Activated T-cell treated with anti-CD3 and anti-CD28 coated beads, Interleukin-2, amount 50 U/mL, for 1 hour (primary cell): ENCODE data around the gene SORCS3.

Experiments
- DNase-seq: peaks from one replicate; pipeline ENCODE4 v3.0.0-alpha.2; 2020

Gene SORCS3

DNA sequence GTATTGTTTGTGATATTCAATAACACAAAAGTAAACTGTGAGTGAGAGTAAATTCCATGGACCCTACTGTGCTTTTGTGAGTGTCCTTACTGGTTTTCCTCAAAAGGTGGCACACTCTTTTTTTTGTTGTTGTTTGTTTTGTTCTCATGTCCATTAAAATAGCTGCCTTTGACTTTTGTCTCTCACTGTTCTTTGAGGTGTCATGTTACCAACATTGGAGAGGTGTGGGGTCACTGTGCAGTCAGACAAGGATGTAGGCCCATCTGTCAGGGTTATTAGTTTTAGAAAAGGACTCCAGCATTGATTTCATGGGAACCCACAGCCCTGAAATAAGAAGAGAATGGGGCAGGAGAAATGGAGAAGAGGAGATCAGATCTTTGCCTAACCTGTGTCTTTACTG lies 383.1 kb downstream of the SORCS3 start:
- DNase-seq, result no peak

DNA sequence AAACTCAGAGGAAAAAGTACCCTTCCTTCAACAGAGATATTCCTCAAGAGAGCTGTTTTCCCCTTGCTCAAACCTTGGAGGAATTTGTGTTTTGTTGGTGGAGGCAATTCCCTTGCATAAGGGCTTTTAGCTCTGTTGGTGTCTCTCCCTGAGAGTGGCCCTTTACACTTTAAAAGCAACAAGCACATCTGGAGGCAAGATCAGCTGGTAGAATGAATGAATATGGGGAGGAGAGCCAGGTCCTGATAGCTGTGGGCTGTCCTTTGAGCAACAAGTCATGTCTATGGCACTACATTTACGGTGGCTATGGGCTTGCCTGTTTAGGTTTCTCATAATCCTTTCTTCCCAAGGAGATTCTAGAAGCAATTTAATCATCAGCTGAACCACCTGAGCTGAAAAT lies 384.0 kb downstream of the SORCS3 start:
- no peak for DNase-seq

DNA sequence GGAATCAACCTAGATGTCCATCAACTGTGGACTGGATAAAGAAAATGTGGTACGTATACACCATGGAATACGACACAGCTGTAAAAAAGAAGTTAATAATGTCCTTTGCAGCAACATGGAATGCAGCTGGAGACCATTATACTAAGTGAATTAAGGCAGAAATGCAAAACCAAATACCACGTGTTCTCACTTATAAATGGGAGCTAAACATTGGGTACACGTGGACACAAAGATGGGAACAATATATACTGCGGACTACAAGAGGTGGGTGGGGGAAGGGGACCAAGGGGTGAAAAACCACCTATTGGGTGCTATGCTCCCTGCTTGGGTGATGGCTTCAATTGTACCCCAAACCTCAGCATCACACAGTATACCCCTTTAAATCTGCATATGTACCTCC lies 385.5 kb downstream of the SORCS3 start:
- DNase-seq, result no peak

GRCh38 chr10:105029286-105029685 lies 388.2 kb downstream of the SORCS3 start:
- DNase-seq, result no peak

DNA sequence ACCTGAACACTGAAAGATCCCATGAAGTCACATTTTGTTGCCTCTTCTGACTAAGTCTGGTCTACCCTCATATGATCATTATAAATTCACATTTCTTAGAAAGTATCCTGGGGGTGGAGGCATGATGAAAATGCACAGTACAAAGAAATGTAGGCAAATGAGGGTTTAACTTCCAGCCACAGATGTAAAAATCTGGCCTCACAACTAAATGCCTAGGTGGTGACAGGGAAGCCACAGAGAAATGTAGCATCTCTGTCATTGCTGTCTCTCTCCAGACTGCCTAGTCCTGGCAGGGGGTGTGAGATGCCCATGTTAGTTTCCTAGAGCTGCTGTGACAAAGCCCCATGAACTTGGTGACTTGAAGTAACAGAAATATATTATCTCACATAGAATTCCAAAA lies 395.9 kb downstream of the SORCS3 start:
- no peak for DNase-seq

- no peak for DNase-seq
These were observed 400.9 kb downstream of the SORCS3 start for GRCh38 chr10:105041956-105042355.

DNA sequence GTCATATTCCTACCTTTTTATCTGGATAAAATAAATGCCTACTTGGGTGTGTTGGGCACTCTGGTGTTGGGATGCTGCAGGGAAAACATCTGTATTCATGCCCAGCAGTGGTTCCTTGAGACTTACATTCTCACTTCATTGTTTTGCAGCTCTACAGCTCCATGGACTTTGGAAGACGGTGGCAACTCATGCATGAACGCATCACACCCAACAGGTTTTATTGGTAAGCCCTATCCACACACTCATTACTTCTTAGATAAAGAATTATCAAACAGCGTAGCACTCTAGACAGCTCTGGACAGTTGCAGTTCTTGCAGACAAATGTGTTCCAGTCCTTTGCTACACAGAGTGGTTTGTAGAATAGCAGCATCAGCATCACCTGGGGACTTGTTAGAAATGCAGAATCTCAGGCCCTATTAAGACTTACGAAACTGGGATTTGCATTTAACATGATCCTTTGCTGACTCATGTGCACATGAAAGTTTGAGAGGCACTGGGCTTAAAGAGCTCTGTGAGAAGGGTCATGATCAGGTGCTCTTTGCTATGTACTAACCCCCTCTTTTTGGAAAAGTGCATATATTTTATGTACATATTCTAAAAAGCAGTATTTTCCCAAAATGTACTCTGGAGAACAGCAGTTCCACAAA lies 401.9 kb downstream of the SORCS3 start:
- no peak for DNase-seq

- DNase-seq, result no peak
These were observed 403.8 kb downstream of the SORCS3 start for GRCh38 chr10:105044902-105045301.

- no peak for DNase-seq
These were observed 415.3 kb downstream of the SORCS3 start for GRCh38 chr10:105056413-105056812.

DNA sequence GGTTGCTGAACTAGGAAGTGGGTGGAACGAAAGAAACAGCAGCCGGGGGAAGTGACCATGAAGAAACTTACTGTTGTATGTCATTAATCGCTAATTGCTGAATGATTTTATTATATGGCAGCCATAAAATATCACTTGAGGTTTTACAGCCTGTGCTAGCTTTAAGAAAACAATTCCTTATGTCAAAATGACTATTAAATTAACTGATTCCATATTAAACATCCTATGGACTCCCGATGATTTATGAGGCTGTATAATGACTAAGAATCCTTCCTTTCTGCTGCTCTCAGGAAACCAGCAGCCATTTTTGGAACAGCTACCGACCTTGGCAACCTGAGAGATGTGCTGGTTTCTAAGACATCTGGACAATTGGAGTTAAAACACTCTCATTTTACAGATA lies 421.9 kb downstream of the SORCS3 start:
- DNase-seq, result no peak

GRCh38 chr10:105063796-105064195 lies 422.7 kb downstream of the SORCS3 start:
- no peak for DNase-seq

- DNase-seq, result no peak
These were observed 427.4 kb downstream of the SORCS3 start for GRCh38 chr10:105068497-105068896.

GRCh38 chr10:105070249-105070648 lies 429.2 kb downstream of the SORCS3 start:
- DNase-seq, result no peak

GRCh38 chr10:105070952-105071351 lies 429.9 kb downstream of the SORCS3 start:
- no peak for DNase-seq

DNA sequence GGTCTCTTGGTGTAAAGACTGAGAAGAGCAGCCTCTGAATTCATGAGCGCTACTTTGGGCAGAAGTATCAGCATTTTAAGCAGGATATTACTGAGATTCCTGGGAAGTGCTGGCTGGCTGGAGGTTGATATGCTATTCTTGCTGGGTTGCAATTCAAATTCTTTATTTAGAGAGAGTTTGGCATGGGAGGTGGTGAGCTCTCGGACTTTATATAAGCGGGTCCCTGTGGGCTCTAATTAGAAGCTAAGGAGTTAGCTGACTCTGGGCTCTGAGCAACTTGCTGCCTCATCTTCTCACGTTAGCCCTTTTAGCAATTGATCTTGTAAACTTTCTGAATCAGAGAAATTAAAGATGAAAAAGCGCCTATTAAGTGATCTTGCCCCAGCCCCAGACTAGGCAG lies 430.9 kb downstream of the SORCS3 start:
- no peak for DNase-seq

DNA sequence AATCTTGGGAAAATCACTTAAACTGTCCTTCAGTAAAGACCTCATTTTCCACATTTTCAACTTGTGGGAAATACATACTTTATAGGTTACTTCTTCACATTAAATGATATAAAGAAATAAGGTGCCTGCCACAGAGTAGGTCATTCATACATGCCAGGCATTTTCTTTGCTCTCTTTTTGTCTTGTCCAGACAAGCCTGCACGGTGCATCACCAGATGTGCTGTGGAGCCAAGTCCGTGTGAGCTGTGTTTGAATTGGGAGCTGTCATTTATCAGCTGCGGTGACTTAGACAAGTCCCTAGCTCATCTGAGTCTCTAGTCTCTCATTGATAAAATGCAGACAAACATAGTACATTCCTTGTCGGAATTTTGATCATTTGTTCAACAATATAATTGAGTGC lies 432.9 kb downstream of the SORCS3 start:
- DNase-seq, result no peak

GRCh38 chr10:105075031-105075430 lies 433.9 kb downstream of the SORCS3 start:
- no peak for DNase-seq

DNA sequence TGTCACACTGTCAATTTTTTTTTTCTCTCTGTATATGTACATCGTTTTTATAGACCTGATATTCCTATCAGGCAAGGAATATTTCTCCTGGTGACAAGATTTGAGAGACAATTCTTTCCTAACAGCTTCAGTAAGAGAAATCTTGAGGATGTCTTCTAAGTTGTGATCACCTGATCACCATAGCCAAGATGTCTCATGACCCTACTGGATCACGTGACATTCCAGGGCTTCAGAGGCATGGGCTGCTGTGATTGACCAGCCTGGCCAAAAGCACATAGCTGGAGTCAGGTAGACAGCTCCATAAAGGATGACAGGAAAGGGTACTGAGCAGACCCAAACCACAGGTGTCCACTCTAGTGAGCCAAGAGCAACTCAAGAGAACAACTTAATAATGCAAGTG lies 444.9 kb downstream of the SORCS3 start:
- DNase-seq, result no peak

DNA sequence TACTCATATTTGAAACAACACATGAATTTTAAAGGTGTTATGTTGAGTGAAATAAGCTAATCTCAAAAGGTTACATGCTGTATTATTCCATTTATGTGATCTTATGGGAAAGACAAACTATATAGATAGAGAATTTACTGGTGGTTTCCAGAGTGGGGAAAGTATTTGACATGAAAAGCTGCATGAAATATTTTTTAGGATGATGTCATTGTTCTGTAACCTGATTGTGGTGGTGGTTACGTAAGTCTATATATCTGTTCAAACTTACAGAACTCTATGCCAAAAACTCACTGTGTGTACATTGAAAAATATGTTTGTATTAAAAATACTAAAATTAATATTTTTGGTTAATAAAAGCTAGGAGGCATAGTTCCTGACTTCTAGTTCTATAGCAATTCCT lies 453.0 kb downstream of the SORCS3 start:
- no peak for DNase-seq

- DNase-seq, result no peak
These were observed 455.2 kb downstream of the SORCS3 start for GRCh38 chr10:105096316-105096715.

DNA sequence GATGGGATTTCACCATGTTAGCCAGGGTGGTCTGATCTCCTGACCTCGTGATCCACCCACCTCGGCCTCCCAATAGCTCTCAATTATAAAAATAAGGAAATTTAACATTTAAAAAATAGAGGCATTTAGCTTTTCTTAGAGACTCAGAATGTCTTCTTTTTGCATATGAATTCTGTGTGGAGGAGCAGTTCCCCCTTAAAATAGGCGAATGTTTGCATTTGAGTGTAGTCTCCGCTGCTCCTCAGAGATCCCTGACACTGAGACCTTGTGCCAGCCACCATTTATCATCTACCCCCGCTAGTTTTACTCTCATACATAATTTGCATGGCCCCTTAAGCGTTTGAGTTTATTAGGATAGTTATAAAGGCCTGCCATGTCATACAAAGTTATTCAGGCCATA lies 461.9 kb downstream of the SORCS3 start:
- no peak for DNase-seq

DNA sequence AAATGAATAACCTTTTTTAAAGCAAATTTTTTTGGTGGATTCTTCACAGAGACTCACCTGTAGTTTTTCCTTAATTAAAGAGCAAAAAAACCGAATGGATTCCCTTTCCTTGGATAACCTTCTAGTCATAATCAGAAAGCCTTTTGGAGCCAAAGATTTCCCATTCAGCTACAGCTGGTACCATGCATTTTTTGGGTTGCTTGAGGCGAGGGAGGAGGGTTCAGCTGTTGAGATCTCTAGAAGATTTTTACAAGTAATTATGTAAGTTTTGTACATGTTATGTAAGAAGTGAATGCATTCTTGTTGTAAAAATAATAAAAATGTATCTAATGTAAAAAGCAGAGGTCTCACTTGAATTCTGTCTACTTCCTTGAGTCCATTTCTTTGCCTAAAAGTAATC lies 463.2 kb downstream of the SORCS3 start:
- DNase-seq, result no peak

- DNase-seq, result no peak
These were observed 468.1 kb downstream of the SORCS3 start for GRCh38 chr10:105109164-105109563.

DNA sequence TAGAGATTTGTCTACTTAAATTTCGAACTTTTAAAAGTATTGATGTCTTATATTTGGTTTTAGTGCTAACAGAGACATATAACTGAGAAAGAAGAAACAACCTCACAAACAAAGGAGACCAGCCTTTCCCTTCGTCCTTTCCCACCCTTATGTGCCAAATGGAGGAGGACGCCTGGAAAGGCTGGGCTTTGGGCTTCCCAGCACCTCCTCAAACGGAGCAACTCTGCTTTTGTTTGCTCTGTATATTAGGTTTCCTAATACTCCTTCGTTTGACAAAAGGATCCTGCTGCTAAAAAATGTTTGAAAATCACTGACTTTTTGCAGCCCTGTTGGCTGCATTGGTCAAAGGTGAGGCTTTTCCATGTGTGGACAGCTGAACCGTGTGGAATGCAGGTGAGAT lies 471.8 kb downstream of the SORCS3 start:
- DNase-seq, result no peak

- DNase-seq, result no peak
These were observed 472.6 kb downstream of the SORCS3 start for GRCh38 chr10:105113666-105114065.

DNA sequence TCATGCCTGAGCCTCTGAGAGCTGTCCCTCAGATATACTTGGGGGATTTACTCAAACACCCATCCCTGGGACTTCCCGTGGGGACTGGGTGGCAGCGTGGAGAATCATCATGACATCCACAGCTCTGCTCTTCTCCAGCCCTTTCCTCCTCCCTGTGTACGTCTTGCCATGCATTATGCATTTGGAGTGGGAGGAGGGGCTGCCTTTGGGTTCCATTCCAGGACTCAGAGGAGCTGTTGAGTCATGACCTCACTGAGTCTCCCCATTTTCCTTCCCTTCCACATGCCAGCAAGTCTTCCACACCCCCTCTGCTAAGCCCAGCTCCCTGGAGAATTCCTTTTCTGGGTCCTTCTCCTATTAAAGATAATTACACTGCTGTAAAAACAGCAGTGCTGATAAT lies 480.7 kb downstream of the SORCS3 start:
- DNase-seq, result no peak
